Esophagus squamous epithelium (tissue), 5 donors: ENCODE data around the gene FHOD3. TPM values are rescaled to one million over a fixed set of nuclear protein-coding genes. Genes with fewer than 3 reads are reported as not detected.

ENCODE experiments used
- DNase-seq: peaks from one replicate; lab custom pipeline; 2025; lab: John Stamatoyannopoulos, UW
- H3K27ac ChIP-seq, 4 donors: fragments of 200-600 bp; sonication (generic); one replicate each; pipeline ENCODE4 v1.5.1; 2016 to 2019; ENCODE audit warnings: mild to moderate bottlenecking in 1 of 4
- H3K27me3 ChIP-seq, 4 donors: fragments of 200-600 bp; sonication (generic); 1 replicate in 3 of 4; 2 replicates in 1 of 4; pipeline versions ENCODE4 v1.5.1 to v1.6.0; 2017 to 2021; ENCODE audit warnings: antibody characterized with exemption in 1 of 4
- H3K36me3 ChIP-seq, 3 donors: fragments of 200-600 bp; sonication (generic); one replicate each; pipeline ENCODE4 v1.5.1; 2016 to 2019
- H3K4me1 ChIP-seq, 3 donors: fragments of 200-600 bp; sonication (generic); one replicate each; pipeline ENCODE4 v1.5.1; 2017 to 2019
- H3K4me3 ChIP-seq, 4 donors: fragments of 200-600 bp; sonication (generic); 1 replicate in 3 of 4; 2 replicates in 1 of 4; pipeline ENCODE4 v1.5.1; 2016 to 2019; ENCODE audit warnings: mild to moderate bottlenecking in 2 of 4, moderate library complexity in 1 of 4
- H3K9me3 ChIP-seq, 3 donors: fragments of 200-600 bp; sonication (generic); one replicate each; pipeline ENCODE4 v1.5.1; 2016 to 2019
- CTCF ChIP-seq, 6 experiments: fragments of 450-650 bp in 4 of 6; fragments of 200-600 bp in 2 of 6; sonication (generic) in 2 of 6; IDR thresholded peaks; one replicate each; pipeline ENCODE4 v1.5.1; 2016 to 2019; ENCODE audit warnings: antibody characterized with exemption in 6 of 6, mild to moderate bottlenecking in 4 of 6, moderate library complexity in 4 of 6
- POLR2A ChIP-seq, 4 donors: fragments of 450-650 bp; IDR thresholded peaks; one replicate each; pipeline ENCODE4 v1.6.1; 2017; ENCODE audit warnings: antibody characterized with exemption in 4 of 4, mild to moderate bottlenecking in 4 of 4, moderate library complexity in 3 of 4
- WGBS, 2 donors: methylation state at CpG; one replicate each; pipeline ENCODE4 v1.1.5; 2018; 5-methylcytosine and 5-hydroxymethylcytosine counted together
- intact Hi-C: fragments of 100-400 bp; cut with DNase I; formaldehyde crosslinking; loops from one replicate; pipeline ENCODE4 v1.15.0; 2022
- total RNA-seq, 4 donors: library from RNA; depleted of rRNA; stranded (reverse); fragments of >200 nt; gene quantifications; one replicate each; pipeline ENCODE4 v1.1.0, GENCODE V29; 2016
- donor health status: DM: yes; HTN: yes; CAD: no.

FHOD3 gene
- total RNA-seq, 4 donors from 2014 or later: 3.1 to 29.6 (median 5.7) TPM

GRCh38 chr18:36340246-36340645, 42.7 kb downstream of the FHOD3 start:
- no peaks in the 10 kb centered on the region for H3K27me3 ChIP-seq
- TF ChIP-seq CTCF (IDR thresholded peaks at IDR 0.05): no peak
- TF ChIP-seq POLR2A (IDR thresholded peaks at IDR 0.05): no peak

GRCh38 chr18:36341944-36342343, 44.4 kb downstream of the FHOD3 start:
- Histone ChIP-seq H3K4me3 (no peak overlapping the region), H3K4me1 (no peaks in the 10 kb centered on the region), H3K9me3 (no peaks in the 10 kb centered on the region), H3K36me3 (no peaks in the 10 kb centered on the region), H3K27ac (no peak overlapping the region), H3K27me3 (no peaks in the 10 kb centered on the region)
- intact Hi-C loops: no loop called here
- TF ChIP-seq POLR2A (IDR thresholded peaks at IDR 0.05): no peak
- TF ChIP-seq CTCF (IDR thresholded peaks at IDR 0.05): no peak
- DNase-seq: no peak

More at GRCh38 chr18:36340246-36340645, 42.7 kb downstream of the FHOD3 start:
- intact Hi-C loops: no loop called here
- Histone ChIP-seq H3K4me3 (no peak overlapping the region), H3K27ac (no peak overlapping the region), H3K9me3 (no peaks in the 10 kb centered on the region), H3K4me1 (no peaks in the 10 kb centered on the region), H3K36me3 (no peaks in the 10 kb centered on the region)
- 68 to 82% methylated on average over 4 of the region's 4 CpGs for WGBS, 2 donors
- no peak for DNase-seq

DNA sequence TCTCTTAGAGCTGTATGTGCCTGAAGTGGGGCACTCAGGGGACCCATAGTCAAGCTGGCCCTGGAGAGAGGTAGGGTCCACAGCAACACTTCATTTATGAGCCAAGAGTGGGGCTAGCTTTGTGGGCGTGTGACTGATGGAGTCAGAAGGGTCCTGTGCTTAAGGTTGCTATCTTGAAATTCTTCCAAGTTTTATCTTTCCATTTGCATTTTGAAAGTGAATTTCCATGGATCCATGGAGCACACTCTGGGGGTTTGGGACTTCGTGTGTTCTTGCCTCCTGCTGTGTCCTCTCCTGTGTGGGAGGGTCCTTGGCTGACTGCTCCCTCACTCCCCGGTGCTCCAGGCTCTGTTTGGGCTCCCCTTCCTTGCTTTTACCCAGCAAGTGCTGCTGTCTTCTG, 50.8 kb downstream of the FHOD3 start:
- no peak for DNase-seq
- Histone ChIP-seq H3K9me3 (no peaks in the 10 kb centered on the region), H3K36me3 (no peaks in the 10 kb centered on the region), H3K27ac (no peak overlapping the region), H3K4me1 (peaks cover 0 to 10% (median 0%) of the 10 kb centered on the region in 3 donors), H3K27me3 (no peaks in the 10 kb centered on the region), H3K4me3 (no peak overlapping the region)
- intact Hi-C loops: no loop called here
- no peak for TF ChIP-seq POLR2A (IDR thresholded peaks at IDR 0.05)
- no peak for TF ChIP-seq CTCF (IDR thresholded peaks at IDR 0.05)
- 65 to 80% methylated on average over 2 to 3 of the region's 3 CpGs for WGBS, 2 donors

DNA sequence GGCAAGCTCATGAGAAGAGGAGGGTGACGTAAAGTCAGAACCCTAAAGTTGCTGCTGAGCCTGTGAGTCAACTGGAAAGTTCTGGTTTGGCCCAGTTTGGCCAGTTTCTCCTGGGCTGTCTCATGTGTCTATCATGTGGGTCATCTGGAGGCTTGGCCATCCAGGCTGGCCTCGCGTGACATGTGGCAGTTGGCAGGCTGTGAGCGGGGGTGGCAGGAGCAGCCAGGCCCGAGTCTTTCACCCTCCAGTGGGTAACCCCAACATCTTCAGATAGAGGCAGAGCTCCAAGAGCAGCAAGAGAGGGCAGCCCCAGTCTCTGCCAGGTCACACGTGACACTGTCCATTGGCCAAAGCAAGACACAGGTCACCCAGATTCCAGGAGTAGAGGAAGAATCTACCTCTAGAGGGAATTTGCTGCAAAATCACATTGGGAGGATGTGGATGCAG, 51.5 kb downstream of the FHOD3 start:
- Histone ChIP-seq H3K27ac (no peak overlapping the region), H3K4me3 (no peak overlapping the region), H3K27me3 (no peaks in the 10 kb centered on the region), H3K9me3 (no peaks in the 10 kb centered on the region), H3K36me3 (no peaks in the 10 kb centered on the region), H3K4me1 (peaks cover 0 to 10% (median 0%) of the 10 kb centered on the region in 3 donors)
- intact Hi-C loops: no loop called here
- 86 to 87% methylated on average over 1 to 3 of the region's 6 CpGs for WGBS, 2 donors
- no peak for TF ChIP-seq CTCF (IDR thresholded peaks at IDR 0.05)
- TF ChIP-seq POLR2A (IDR thresholded peaks at IDR 0.05): no peak
- DNase-seq: no peak

- Histone ChIP-seq H3K27ac (no peak overlapping the region), H3K36me3 (no peaks in the 10 kb centered on the region), H3K4me1 (peaks cover 0 to 10% (median 0%) of the 10 kb centered on the region in 3 donors), H3K27me3 (no peaks in the 10 kb centered on the region), H3K4me3 (no peak overlapping the region), H3K9me3 (no peaks in the 10 kb centered on the region)
- WGBS, 2 donors: 66 to 80% methylated on average over 6 of the region's 6 CpGs
- TF ChIP-seq CTCF (IDR thresholded peaks at IDR 0.05): no peak
- no peak for TF ChIP-seq POLR2A (IDR thresholded peaks at IDR 0.05)
- intact Hi-C loops: no loop called here
- no peak for DNase-seq
Measured at GRCh38 chr18:36349552-36349951, 52.0 kb downstream of the FHOD3 start.
